Esophagus squamous epithelium (tissue), 4 donors: ENCODE results near the gene CUL5.

ENCODE experiments used
- POLR2A ChIP-seq, 4 donors: fragments of 450-650 bp; IDR thresholded peaks; one replicate each; pipeline ENCODE4 v1.6.1; 2017; ENCODE audit warnings: antibody characterized with exemption in 4 of 4, mild to moderate bottlenecking in 4 of 4, moderate library complexity in 3 of 4
- TF ChIP-seq, protein P1 (sequence below), 6 experiments: fragments of 450-650 bp in 4 of 6; fragments of 200-600 bp in 2 of 6; sonication (generic) in 2 of 6; IDR thresholded peaks; one replicate each; pipeline ENCODE4 v1.5.1; 2016 to 2019; ENCODE audit warnings: antibody characterized with exemption in 6 of 6, mild to moderate bottlenecking in 4 of 6, moderate library complexity in 4 of 6

DNA sequence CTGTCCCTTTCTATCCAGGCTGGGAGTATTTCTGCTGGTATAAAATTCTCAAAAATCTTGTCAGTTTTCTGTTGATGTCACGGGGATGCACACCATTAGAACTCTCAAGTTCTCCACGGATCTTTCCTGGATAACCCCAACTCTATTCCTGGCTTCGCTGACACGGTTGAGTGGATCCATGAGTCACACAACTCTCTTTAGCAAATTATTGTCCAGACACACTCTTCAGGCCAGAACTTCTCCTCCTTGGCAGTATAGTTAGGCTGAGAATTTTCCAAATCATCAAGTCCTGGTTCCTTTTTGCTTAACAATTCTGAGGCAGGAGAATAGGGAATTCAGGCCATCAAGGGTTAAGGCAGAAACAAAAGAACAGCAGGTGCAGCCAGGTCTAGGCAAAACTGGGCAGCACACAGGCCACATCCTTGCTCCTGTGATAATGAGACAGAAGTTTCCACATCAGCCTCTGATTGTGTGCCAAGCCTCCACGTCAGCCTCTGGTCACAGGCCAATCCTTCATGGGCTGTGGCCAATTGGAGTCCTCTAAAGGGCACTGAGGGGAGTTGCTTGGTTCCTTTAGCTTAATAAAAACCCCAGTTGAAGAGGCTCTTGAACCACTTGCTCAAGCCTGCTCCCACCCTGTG, 106.9 kb downstream of the CUL5 start:
- TF ChIP-seq, protein P1, sequence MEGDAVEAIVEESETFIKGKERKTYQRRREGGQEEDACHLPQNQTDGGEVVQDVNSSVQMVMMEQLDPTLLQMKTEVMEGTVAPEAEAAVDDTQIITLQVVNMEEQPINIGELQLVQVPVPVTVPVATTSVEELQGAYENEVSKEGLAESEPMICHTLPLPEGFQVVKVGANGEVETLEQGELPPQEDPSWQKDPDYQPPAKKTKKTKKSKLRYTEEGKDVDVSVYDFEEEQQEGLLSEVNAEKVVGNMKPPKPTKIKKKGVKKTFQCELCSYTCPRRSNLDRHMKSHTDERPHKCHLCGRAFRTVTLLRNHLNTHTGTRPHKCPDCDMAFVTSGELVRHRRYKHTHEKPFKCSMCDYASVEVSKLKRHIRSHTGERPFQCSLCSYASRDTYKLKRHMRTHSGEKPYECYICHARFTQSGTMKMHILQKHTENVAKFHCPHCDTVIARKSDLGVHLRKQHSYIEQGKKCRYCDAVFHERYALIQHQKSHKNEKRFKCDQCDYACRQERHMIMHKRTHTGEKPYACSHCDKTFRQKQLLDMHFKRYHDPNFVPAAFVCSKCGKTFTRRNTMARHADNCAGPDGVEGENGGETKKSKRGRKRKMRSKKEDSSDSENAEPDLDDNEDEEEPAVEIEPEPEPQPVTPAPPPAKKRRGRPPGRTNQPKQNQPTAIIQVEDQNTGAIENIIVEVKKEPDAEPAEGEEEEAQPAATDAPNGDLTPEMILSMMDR (IDR thresholded peaks at IDR 0.05), result no peak
- TF ChIP-seq POLR2A (IDR thresholded peaks at IDR 0.05), result no peak
